Activated CD8-positive, alpha-beta memory T cell treated with anti-CD3 and anti-CD28 coated beads, Interleukin-2, amount 50 U/mL, for 4 hours (primary cell): Measurements from ENCODE around the gene SHTN1.

ENCODE experiments used
- DNase-seq: peaks from one replicate; pipeline ENCODE4 v3.0.0-alpha.2; 2020

Gene SHTN1

DNA sequence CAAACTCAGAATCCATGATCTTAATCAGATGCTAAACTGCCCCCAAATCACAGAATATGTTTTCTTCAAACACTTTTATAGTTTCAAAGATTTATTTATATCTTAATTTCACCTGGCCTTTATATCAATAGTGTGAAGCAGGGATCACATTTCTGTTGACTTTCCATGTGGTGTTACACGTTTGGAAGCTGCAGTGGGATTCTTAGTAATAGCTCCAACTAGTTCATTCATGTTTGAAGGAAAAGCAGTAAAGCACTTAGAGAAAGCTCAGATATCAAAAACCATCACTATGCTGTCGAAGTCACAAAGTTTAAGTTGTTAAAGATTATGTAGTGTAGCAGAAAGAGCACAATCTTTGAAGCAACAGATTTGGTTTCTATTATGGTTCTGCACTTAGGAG is 138.9 kb downstream of the SHTN1 start:
- no peak for DNase-seq

DNA sequence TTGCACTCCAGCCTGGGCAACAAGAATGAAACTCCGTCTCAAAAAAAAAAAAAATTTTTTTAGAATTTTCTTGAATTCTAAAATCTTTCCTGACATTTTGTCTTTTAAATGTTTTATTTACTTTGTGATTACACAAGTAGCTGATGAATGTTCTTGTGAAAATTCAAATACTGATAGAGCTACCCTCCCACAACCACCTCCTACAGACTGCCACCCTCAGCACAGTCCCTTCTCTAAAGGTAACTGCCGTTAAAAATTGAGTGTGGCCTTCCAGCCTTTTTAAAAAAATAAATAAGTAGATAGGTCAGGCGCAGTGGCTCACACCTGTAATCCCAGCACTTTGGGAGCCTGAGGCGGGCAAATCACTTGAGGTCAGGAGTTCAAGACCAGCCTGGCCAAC is 140.6 kb downstream of the SHTN1 start:
- no peak for DNase-seq

DNA sequence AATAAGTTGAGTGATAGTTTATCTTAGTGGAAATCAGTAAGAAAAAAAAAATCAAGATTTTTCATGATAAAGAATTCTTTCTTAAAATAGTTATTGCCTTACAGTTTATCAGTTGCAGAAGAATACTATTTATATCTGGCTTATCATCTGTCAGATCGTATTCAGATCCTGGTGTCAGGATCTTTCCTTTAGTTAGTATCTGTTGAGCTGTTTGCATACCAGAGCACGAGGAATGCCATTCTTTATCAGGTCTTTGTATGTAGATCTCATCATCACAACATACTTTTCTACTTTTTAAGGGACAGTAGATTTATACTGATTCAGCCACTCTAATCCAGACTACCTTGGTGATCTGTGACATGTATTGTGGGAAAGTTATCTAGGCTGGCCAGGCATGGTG is 143.2 kb downstream of the SHTN1 start:
- no peak for DNase-seq

DNA sequence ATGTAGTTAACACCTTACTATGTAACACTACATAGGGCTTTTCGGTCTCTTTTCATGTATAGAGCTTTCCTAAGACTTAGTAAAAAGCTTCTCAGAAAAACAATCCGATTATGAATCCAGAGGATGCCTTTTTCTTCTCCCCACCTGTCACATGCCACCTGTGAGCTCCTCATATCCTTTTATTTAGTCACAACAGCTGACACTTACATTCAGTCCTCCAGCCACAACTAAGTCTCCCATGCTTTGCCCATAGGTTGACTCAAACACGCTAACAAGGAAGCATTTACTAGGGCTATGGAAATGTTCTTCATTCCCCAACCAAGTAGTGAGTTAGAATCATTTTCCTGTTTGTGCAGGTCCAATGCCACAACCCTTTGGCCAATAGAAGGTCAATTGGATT is 147.8 kb downstream of the SHTN1 start:
- no peak for DNase-seq

DNA sequence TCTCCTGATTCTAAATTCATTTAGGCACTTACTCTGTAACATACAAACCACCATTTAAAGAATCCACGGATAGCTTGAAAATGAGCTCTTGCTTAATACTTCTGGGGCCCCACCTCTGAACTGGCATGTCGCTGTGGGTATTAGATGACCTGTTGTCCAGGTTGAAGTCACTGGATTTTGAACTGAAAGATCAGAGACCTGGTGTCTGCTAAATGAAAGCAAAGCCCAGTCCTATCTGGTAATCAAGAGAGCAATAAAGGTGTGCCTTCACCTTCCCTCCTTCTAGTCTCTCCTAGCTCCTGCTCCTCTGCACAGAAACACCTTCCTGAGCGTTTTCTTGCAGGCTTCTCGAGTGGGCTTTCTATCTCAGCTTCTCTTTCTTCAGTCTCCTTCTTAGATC is 151.3 kb downstream of the SHTN1 start:
- no peak for DNase-seq

DNA sequence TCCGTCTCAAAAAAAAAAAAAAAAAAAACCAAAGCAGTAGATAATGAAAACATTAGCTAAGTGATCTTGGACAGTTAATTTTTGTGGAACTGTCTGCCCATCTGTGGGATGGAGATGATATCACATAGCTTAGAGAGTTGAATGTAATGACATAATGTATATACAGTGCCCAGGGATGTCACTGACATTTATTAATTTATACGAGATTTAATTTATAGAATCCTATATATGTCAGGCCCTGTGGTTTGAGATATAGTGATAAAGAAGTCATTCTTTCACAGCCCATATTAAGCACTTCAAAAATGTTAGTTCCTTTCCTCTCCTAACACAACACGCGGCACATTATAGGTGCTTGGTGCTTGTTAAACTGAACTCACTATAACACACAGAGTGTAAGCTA is 151.7 kb downstream of the SHTN1 start:
- no peak for DNase-seq

DNA sequence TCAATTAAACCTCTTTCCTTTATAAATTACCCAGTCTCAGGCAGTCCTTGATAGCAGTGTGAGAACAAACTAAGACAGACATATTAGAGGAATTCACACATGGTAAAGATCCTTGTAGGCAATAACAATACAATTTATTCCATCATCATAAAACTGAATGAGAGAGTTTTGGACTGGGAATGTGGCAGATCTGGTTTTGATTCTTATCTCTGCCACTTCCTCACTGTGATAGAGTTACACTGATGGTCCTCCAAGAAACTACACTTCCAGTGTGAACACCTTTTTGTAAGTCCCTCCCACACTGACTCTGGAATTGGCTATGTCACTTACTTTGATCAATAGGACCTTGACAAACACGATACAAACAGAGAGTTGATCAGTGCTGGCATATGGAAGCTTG is 152.7 kb downstream of the SHTN1 start:
- DNase-seq = no peak

DNA sequence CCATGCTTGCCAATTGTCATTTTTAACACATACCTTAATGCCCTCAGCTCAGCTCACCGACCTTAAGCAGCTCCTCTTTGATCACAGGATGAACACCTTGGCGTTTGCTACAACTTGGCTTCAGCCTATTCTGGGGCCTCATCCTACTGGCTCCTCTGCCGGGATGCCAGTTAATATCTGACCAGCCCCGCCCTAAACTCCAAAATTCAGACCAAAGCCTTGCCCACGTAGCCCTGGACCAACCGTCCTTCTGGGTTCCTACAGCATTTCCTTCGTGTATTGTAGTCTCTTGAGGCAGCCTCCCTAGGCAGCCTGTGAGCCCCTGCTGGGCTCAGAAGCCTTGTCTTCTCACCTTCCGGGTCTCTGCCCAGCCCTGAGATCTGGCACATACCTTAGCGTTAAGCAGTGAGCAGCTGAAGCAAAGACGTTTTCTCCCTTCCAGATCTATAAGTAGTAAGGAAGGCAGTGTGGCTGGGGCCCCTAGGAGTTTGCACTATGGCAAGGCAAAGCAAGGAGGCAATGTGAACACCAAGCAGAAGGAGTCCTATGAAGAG is 154.9 kb downstream of the SHTN1 start:
- DNase-seq = no peak

DNA sequence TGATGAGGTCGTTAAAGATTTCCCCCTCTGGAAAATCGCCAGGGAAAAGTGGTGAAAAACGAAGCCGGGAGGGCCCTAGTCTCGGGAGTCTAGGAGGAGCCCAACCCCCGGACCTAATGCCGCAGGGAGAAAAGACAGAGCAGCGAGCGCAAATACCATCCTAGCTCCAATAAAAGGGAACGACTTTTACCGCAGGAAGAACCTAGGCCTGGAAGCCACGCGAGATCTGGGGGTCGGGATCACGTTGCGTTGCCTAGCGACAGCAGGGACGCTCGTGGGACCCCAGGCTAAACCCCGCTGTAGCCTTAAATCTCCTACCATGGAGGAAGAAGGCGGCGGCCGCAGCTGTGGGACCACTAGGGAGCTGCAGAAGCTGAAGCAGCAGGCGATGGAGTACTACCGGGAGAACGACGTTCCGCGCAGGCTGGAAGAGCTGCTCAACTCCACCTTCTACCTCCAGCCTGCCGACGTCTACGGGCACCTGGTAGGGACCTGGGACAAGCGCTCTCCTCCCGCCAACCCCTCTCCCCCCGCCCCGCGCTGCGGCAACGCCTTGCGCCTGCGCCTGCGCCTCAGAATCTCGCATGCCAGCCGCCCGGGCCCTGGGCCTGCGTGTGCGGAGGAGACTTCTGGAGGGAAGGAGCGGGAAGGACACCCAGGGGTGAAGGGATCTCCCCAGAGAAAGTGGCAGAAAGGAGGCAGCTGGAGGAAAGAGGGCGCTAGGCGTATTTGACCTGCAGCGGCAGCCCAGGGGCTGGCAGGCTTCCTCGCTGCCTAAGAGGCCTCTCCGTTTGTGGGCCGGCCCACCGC is 155.5 kb downstream of the SHTN1 start, which contains the start of gene ENO4:
ENO4 (plus strand) TSS at position 252 of the 810 bp plus-strand sequence; CDS start at position 320, 68 bp downstream.
- no peak for DNase-seq

DNA sequence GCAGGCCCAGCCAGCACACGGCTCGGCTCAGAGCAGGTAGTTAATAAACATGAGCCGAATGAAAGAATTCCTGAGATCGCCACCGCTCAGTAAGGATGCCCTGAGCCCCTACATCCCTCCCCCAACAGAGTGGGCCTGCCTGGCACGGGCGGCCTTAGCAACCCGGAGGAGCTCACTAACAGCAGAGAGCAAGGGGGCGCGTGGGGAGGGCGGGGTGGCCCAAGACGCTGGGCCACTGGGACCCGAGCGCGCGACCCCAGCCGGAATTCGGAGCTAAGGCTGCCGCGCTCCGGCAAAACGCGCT is 156.1 kb downstream of the SHTN1 start:
- DNase-seq = no peak

DNA sequence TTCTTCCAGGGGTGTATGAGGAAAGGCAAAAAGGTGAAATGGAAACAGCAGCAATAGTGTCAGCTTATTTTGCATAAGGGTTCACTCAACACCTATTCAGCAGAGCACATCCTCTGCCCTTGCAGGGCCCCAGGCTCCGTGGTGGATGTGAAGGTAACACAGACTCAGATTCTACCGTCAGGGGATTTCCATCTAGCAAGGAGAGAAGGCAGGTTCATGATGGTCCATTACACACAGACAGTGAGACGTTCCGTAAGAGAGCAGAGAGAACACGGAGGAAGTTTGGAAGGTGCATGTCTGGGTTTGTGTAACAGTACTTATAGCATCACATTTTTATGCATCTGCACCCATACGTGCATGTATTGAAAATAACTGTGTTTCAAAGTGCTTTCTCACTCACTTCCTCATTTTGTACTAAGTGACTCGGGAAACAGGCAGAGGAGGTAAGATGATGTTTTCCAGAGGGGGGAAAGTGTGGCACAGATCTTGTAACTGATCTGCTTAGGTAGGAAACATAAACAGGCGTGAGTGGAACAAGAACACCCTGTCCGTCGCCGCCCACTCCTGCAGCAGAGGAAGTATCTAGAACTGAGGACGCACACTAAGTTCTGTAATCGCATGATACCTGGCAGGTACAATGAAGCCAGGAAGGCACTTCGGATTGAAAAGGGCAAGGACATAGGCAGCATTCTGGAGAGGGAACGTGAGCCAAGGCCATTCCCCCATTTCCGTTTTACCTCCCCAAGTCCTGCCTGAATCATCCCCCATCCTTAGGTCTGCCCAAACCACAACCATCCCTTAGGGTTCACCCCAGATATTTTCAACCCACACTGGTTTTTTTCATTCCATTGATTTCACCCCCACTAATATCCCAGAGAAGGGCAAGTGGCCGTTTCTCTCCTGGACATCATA is 156.7 kb downstream of the SHTN1 start:
- no peak for DNase-seq

DNA sequence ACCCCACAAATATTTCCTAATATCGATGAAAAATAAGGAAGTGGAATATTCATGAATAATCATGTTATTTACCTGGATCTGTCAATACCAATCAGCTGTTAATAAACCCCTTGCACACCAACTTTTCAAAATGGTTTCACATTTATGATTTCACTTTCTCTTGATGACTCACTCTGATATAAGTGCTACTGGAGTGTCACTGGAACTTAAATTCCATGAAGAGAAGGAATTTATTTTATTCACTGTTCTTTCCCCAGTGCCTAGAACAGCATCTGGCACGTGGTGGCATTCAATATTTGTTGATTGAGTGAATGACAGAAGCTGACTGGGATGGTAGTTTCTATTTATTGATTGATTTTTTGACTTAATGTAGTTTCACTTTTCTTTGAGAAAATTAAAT is 159.2 kb downstream of the SHTN1 start:
- DNase-seq = no peak

DNA sequence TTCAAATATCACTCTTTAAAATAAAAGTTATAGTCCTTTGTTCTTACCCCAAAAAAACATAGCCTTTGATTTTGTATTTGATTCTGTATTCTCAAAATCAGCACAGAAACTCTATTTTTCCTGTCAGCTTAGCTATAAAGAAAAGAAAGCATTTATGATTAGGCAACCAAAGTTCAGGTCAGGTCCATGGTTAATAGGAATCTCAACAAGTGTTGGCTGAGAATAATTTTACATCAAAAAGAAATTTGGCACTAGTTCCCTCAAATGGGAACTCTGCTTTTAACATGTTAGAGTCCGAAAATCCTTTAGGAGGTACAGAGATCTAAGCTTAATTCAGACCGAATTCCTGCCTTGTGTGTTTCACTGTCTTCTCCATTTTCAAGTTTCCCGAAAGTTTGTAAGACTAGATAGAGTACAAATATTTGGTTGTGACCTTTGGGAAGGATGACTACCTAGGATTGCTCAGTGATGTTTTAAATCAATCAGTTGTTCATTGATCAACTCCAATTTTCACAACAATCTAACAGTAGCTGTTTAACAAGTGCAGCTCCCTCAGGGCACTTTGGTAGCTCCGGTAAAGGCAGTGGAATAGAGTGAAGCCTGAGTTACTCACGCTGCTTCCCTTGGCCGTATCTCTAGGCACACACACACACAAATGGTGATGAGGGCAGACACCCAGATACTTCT is 164.5 kb downstream of the SHTN1 start:
- no peak for DNase-seq

DNA sequence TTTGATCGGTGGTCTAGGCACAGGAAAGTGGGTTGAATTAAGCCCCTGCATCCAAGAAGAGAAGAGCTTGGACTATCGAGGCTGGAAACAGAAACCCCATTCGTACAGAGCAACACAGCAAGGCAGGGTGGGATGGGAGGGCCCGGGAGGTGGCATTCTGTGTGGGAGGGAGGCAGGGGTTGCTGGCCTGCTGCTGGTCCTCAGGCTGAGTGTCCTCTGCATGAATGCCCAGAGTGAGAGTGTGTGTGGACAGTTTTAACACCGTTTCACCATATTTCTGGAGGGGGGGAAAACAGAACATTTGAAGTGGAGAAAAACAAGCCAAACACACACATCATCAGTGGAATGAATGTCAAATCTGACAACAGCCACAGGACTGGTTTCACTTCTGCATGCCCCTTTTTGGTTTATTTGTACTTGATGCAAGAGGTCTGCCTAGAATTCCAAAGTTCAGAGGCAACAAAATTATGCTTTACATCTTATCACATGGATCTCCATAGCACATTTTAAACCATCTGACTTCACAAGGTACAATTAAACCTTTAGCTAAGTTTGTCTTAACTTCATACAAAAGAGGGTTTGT is 166.8 kb downstream of the SHTN1 start:
- DNase-seq = no peak

DNA sequence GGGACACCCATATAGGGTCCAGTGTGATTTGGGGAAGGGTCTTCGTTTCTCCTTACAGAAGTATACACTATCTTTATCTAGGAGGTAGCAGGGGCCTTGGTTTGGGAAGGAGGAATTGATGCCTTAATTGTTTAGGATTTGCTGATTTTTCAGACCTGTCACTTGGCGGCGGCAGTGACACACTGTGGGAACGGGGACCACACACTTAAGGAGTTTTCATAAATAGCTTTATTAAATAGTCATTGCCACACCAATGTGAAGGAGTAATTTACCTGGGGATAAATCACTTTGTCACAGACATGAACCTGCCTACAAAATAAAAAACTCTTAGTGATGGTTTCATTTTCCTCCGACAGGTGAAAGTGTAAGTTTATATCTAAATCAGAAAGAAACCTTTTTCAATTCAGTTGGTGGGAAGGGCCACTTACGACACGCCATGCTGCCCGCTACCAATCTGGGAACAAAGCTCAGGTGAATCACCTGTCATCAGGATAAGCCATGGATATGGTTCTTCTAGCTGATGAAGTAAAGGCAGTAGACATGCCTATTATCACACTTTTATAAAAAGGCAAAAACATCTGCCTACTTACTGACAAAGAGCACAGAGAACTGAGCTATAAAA is 168.0 kb downstream of the SHTN1 start:
- no peak for DNase-seq

DNA sequence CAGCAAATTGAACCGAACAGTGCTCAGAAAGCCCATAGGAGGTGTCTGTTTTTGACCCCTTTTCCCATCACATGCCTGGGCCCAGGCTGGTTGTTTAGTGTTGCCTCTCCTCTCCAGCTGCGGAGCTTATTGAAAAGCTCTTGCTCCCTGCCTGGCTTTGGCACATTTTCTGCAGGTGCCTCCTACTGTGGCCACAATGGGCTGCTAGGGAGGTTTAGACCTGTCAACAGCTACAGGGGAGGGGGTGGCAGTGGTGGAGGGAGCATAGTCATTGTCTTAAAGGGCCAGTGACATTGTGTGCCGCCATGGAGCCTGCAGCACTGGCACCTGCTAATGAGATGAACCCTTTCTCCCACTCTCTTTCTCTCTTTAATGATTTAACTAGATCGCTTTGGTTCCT is 168.9 kb downstream of the SHTN1 start:
- no peak for DNase-seq

DNA sequence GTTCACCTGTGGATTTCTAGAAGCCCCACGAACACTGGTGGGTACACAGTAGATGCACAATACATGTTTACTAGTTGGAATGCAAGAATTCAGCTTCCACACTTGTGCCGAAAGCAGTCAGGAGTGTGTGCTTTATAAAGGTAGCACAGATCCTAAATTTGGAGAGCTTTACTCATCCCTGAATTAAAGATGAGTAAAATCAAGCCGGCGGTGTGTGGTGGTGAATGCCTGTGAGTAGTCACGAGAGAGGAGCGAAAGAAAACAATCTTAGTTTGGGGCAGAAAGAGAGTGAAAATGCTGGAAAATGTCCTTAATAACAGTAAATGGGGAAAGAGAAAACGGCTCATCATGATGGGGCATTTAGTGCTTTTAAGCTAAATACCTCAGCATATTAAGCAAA is 169.3 kb downstream of the SHTN1 start:
- no peak for DNase-seq

DNA sequence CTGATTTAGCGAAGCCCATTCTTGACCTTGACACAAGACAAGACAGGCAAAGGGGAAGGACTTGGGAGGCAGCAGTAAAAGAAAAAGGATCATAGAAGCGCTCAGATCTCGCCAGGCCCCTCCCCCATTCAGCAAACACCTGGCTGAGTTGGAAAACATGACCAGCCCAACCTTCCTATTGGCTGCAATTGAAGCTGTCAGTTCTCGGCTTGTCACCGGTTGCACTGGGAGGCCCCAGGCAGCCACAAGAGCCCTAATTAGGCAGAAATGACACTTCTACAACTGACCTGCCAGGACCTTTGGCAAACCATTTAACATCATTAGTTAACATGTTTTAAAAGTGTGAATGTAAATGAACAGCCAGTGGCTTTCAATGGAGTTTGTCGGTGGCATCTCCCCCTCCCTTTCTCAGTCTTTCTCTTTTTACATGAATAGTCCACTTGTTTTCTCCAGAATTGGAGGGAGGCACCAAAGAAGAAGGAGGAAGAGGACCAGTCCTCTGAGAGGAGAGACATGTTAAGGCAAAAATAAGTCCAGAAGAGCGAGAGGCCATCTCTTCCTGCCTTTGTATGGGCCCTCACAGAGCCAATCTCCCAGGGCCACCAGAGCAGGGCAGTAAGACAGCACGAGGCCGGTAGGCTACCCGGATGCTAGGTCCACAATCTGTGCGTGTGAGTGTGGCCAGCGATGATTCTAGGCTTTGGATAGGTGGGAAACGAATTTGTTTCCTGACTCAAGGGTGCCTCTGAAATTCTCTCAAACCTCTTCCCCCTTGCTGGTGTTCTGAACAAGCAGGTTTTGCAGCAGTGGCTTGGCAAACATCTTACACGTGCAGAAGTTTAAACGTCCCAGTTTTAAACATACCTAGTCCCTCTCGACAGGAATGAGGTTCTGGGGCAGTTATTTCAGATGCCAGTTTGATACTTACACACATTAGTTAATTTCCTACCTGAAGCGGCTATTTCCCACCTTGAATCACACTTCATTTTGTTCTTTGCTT is 170.7 kb downstream of the SHTN1 start:
- no peak for DNase-seq

DNA sequence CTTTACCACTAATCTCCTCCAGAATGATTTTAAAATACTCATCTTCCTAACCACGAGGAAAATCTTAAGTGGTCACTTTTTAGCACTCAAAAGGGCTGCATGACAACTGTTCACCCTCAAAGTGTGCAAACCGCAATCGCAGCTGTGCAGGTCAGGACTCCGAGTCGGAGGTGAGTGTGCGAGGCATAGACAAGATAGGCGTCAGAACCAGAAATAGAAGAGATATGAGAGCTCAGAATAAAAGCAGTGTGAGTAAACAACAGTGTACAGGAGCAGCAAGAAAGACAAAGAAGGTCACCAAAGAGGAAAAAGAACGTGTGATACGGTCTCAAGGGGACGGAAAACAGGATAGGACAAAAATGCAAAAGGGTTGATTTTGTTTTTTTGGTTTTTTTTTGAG is 173.2 kb downstream of the SHTN1 start:
- DNase-seq = no peak
